Stomach (tissue), 4 donors: Measurements from ENCODE around the gene STK32C.

Source experiments
- EP300 ChIP-seq: sonication (generic); formaldehyde crosslinking; IDR thresholded peaks from one replicate; pipeline ENCODE4 v1.6.1; 2017; ENCODE audit warnings: antibody characterized with exemption
- POLR2AphosphoS5 ChIP-seq, 3 donors: sonication (generic); formaldehyde crosslinking; IDR thresholded peaks; one replicate each; pipeline ENCODE4 v1.6.1; 2016; ENCODE audit warnings: antibody characterized with exemption in 3 of 3

DNA sequence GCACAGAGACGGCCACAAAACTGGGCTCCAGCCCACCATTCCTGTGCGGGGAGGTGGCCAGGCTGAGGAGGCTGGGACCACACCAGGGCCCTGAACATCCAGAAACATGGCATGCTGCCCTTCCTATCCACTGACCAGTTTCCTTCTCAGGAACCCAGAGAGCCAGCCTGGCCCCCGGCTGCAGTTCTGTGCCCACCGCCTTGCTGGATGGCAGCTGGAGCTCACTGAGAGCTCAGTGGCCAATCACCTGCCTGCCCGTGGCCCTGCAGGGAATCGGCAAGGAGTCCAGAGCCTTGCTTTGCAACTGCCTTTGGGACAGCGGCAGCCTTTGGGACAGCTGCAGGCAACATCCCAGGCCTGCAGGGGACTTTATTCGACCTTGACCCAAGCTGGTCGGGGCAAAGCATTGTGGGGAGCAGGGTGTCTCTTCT is 30.4 kb downstream of the STK32C start:
- TF ChIP-seq POLR2AphosphoS5 (IDR thresholded peaks at IDR 0.05) (no peak), EP300 (no peak)
